ENCODE data around the gene RHBDD1.

RHBDD1 gene

GRCh38 chr2:226873051-226873620 is 37.3 kb downstream of the RHBDD1 start:
- no peaks in the 10 kb centered on the region for H3K27me3 ChIP-seq (ENCODE audit: control insufficient read depth, low read length)
- H3F3A ChIP-seq (ENCODE audit: control insufficient read depth, insufficient read depth), result no peaks in the 10 kb centered on the region
- H3K79me2 ChIP-seq (ENCODE audit: control insufficient read depth, low read length), result no peaks in the 10 kb centered on the region
- no peak overlapping the region for H3K4me2 ChIP-seq (ENCODE audit: low read length)
- no peak overlapping the region for H3K27ac ChIP-seq (ENCODE audit: low read depth, low read length)
- H3K9me2 ChIP-seq (replicated peaks; ENCODE audit: control insufficient read depth, low read length), result no peaks in the 10 kb centered on the region
- H4K20me1 ChIP-seq (ENCODE audit: control insufficient read depth, insufficient read depth, low read depth, low read length), result no peaks in the 10 kb centered on the region
- TF ChIP-seq EZH2phosphoT487 (IDR thresholded peaks at IDR 0.05; ENCODE audit: borderline replicate concordance, low read length) (no peak), CTCF (IDR thresholded peaks at IDR 0.05; ENCODE audit: low read depth, low read length, poor library complexity, severe bottlenecking) (no peak)
- peaks cover 11% of the 10 kb centered on the region; the same call in 1 of the 2 replicates for H3K36me3 ChIP-seq (ENCODE audit: control insufficient read depth, low read length)
- H3K4me1 ChIP-seq (ENCODE audit: control insufficient read depth, low read length), result no peaks in the 10 kb centered on the region
- no peak overlapping the region for H3K4me3 ChIP-seq (ENCODE audit: low read length)
- H3K9me3 ChIP-seq (ENCODE audit: control insufficient read depth, insufficient read depth, low read length), result no peaks in the 10 kb centered on the region

GRCh38 chr2:226873826-226874225 is 38.0 kb downstream of the RHBDD1 start:
- no peaks in the 10 kb centered on the region for H3K27me3 ChIP-seq (ENCODE audit: control insufficient read depth, low read length)

DNA sequence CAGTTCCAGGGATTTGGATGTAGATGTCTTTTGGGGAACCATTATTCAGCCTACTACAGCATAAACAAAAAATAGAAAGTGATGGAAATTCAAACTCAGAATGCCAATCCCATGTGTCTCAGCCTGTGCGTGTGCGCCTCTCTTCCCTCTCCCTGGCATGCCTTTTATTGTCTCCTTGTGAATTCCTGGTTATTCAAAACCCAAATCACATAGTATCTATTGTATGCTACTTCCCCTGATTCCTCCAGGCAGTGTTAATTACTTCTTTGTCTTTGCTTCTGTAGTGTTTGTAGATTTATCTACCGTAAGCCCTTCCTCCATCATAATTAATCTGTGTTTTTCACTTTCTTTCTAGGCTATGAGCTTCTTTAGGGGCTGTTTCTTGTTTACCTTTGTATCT is 38.9 kb downstream of the RHBDD1 start:
- Histone ChIP-seq H4K20me1 (ENCODE audit: control insufficient read depth, insufficient read depth, low read depth, low read length) (no peaks in the 10 kb centered on the region), H3K27me3 (ENCODE audit: control insufficient read depth, low read length) (no peaks in the 10 kb centered on the region), H3K4me3 (ENCODE audit: low read length) (no peak overlapping the region), H3K27ac (ENCODE audit: low read depth, low read length) (no peak overlapping the region), H3K9me3 (ENCODE audit: control insufficient read depth, insufficient read depth, low read length) (no peaks in the 10 kb centered on the region), H3K9me2 (replicated peaks; ENCODE audit: control insufficient read depth, low read length) (no peaks in the 10 kb centered on the region), H3K79me2 (ENCODE audit: control insufficient read depth, low read length) (no peaks in the 10 kb centered on the region), H3K36me3 (ENCODE audit: control insufficient read depth, low read length) (no peaks in the 10 kb centered on the region), H3F3A (ENCODE audit: control insufficient read depth, insufficient read depth) (no peaks in the 10 kb centered on the region), H3K4me1 (ENCODE audit: control insufficient read depth, low read length) (no peaks in the 10 kb centered on the region), H3K4me2 (ENCODE audit: low read length) (no peak overlapping the region)
- no peak for TF ChIP-seq EZH2phosphoT487 (IDR thresholded peaks at IDR 0.05; ENCODE audit: borderline replicate concordance, low read length)
- TF ChIP-seq CTCF (IDR thresholded peaks at IDR 0.05; ENCODE audit: low read depth, low read length, poor library complexity, severe bottlenecking), result no peak

More at GRCh38 chr2:226873826-226874225, 38.0 kb downstream of the RHBDD1 start:
- H4K20me1 ChIP-seq (ENCODE audit: control insufficient read depth, insufficient read depth, low read depth, low read length), result no peaks in the 10 kb centered on the region
- H3F3A ChIP-seq (ENCODE audit: control insufficient read depth, insufficient read depth), result no peaks in the 10 kb centered on the region
- peaks cover 5% of the 10 kb centered on the region; the same call in 1 of the 2 replicates for H3K36me3 ChIP-seq (ENCODE audit: control insufficient read depth, low read length)
- no peaks in the 10 kb centered on the region for H3K9me2 ChIP-seq (replicated peaks; ENCODE audit: control insufficient read depth, low read length)
- no peaks in the 10 kb centered on the region for H3K79me2 ChIP-seq (ENCODE audit: control insufficient read depth, low read length)
- no peaks in the 10 kb centered on the region for H3K9me3 ChIP-seq (ENCODE audit: control insufficient read depth, insufficient read depth, low read length)
- TF ChIP-seq CTCF (IDR thresholded peaks at IDR 0.05; ENCODE audit: low read depth, low read length, poor library complexity, severe bottlenecking), result no peak
- no peak for TF ChIP-seq EZH2phosphoT487 (IDR thresholded peaks at IDR 0.05; ENCODE audit: borderline replicate concordance, low read length)
- no peaks in the 10 kb centered on the region for H3K4me1 ChIP-seq (ENCODE audit: control insufficient read depth, low read length)
- H3K4me2 ChIP-seq (ENCODE audit: low read length), result no peak overlapping the region
- no peak overlapping the region for H3K27ac ChIP-seq (ENCODE audit: low read depth, low read length)
- no peak overlapping the region for H3K4me3 ChIP-seq (ENCODE audit: low read length)
